Mesothelial cell of epicardium (in vitro differentiated cells): ENCODE measurements around the gene BMPER. TPM values are rescaled to one million over a fixed set of nuclear protein-coding genes. Genes with fewer than 3 reads are reported as not detected.

Source experiments
- DNase-seq, 2 experiments: peaks; one replicate each; pipeline ENCODE4 v3.0.0; 2021; ENCODE audit warnings: low spot score in 2 of 2; ENCODE audit not compliant: unreplicated experiment in 2 of 2
- H3K27ac Mint-ChIP-seq: 2 replicates; pipeline ENCODE4 v1.8.0; 2021; ENCODE audit warnings: mixed read lengths
- H3K27me3 Mint-ChIP-seq: 2 replicates; pipeline ENCODE4 v1.8.0; 2021; ENCODE audit warnings: low read depth, mixed read lengths
- H3K36me3 Mint-ChIP-seq: 2 replicates; pipeline ENCODE4 v1.8.0; 2021; ENCODE audit warnings: mixed read lengths
- H3K4me1 Mint-ChIP-seq: 2 replicates; pipeline ENCODE4 v1.8.0; 2021; ENCODE audit warnings: mixed read lengths
- H3K4me3 Mint-ChIP-seq: 2 replicates; pipeline ENCODE4 v1.8.0; 2021; ENCODE audit warnings: mild to moderate bottlenecking, moderate library complexity, mixed read lengths
- H3K9me3 Mint-ChIP-seq: 2 replicates; pipeline ENCODE4 v1.8.0; 2021; ENCODE audit warnings: mixed read lengths
- total RNA-seq: library from RNA; stranded (reverse); gene quantifications from 3 replicates; pipeline ENCODE4 v1.2.1, GENCODE V29; 2021
- TF ChIP-seq, protein P1 (sequence below): fragments of 200-600 bp; sonication (generic); IDR thresholded peaks from one replicate; pipeline ENCODE4 v1.5.0; 2021; ENCODE audit warnings: antibody characterized with exemption; ENCODE audit not compliant: unreplicated experiment

Gene BMPER
- total RNA-seq, 1 donor from 2014 or later: 1.7 TPM

DNA sequence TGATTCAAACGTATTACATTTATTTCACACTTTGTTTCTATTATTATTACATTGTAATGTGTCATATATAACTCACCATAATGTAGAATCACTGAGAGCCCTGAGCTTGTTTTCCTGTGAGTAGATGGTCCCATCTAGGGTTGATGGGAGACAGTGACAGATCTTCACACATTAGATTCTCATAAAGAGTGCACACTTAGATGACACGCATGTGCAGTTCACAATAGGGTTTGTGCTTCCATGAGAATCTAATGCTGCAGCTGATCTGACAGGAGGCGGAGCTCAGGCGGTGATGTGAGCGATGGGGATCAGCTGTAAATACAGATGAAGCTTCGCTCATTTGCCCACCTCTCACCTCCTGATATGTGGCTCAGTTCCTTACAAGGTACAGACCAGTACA, 36.1 kb downstream of the BMPER start:
- no peak for DNase-seq
- Mint-ChIP-seq H3K36me3 (no peaks in the 10 kb centered on the region), H3K9me3 (no peaks in the 10 kb centered on the region), H3K4me3 (no peak overlapping the region), H3K27ac (no peak overlapping the region), H3K4me1 (peaks cover 3% of the 10 kb centered on the region), H3K27me3 (peaks cover 11% of the 10 kb centered on the region)
- TF ChIP-seq, protein P1, sequence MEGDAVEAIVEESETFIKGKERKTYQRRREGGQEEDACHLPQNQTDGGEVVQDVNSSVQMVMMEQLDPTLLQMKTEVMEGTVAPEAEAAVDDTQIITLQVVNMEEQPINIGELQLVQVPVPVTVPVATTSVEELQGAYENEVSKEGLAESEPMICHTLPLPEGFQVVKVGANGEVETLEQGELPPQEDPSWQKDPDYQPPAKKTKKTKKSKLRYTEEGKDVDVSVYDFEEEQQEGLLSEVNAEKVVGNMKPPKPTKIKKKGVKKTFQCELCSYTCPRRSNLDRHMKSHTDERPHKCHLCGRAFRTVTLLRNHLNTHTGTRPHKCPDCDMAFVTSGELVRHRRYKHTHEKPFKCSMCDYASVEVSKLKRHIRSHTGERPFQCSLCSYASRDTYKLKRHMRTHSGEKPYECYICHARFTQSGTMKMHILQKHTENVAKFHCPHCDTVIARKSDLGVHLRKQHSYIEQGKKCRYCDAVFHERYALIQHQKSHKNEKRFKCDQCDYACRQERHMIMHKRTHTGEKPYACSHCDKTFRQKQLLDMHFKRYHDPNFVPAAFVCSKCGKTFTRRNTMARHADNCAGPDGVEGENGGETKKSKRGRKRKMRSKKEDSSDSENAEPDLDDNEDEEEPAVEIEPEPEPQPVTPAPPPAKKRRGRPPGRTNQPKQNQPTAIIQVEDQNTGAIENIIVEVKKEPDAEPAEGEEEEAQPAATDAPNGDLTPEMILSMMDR: no peak

DNA sequence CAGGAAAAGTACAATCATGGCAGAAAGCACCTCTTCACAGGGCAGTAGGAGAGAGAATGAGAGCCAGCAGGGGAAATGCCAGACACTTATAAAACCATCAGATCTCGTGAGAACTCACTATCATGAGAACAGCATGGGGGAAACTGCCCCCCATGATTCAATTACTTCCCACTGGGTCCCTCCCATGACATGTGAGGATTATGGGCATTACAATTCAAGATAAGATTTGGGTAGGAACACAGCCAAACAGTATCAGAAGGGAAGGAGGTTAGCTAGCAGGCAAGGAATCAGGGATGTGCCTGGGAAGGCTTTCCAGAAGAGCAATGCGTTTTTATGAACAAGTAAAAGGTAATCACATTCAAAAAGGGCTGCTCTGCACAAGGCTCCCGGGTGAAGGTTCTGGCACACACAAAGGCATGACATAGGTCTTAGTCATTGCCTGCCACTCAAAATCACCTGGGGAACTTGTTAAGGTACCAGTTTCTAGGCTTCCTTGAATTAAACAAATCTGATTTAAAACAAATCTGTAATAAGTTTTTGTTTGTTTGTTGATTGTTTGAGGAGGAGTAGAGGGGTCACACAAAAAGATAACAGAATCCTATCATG, 40.9 kb downstream of the BMPER start:
- no peak for DNase-seq
- Mint-ChIP-seq H3K27ac (no peak overlapping the region), H3K4me3 (no peak overlapping the region), H3K4me1 (no peaks in the 10 kb centered on the region), H3K9me3 (no peaks in the 10 kb centered on the region), H3K27me3 (no peaks in the 10 kb centered on the region), H3K36me3 (no peaks in the 10 kb centered on the region)
- TF ChIP-seq, protein P1: no peak

DNA sequence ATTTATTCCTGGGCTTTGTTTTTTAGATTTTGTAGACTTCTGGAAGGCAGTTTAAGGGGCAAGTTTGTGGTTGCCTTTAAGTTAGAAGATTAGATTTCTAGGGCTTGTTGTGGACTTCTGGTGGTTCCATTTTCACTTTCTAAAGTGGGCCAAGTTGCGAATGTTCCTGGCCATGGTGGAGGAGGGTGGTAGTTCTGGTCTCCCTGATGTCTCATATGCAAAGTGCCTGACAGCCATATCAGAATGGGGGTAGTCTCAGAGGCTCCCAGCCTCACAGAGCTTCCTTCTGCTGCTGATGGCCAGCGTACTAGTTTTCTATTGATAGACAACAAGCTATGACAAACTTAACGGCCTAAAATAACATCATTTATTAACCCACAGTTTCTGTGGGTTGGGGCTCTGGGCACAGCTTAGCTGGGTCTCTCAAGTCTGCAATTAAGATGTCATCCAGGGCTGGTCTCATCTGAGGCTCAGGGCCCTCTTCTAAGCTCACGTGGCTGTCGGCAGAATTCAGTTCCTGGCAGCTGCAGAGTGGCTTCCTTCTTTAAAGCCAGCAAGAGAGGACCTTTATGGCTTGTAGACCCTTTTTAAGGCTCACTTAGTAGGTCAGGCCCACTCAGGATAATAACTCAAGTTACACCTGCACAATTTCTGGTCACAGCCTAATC, 44.8 kb downstream of the BMPER start:
- no peaks in the 10 kb centered on the region for H3K9me3 Mint-ChIP-seq
- no peaks in the 10 kb centered on the region for H3K27me3 Mint-ChIP-seq
- H3K27ac Mint-ChIP-seq: no peak overlapping the region
- no peak overlapping the region for H3K4me3 Mint-ChIP-seq
- H3K4me1 Mint-ChIP-seq: peaks cover 9% of the 10 kb centered on the region
- no peaks in the 10 kb centered on the region for H3K36me3 Mint-ChIP-seq
- DNase-seq: no peak
- TF ChIP-seq, protein P1: no peak

DNA sequence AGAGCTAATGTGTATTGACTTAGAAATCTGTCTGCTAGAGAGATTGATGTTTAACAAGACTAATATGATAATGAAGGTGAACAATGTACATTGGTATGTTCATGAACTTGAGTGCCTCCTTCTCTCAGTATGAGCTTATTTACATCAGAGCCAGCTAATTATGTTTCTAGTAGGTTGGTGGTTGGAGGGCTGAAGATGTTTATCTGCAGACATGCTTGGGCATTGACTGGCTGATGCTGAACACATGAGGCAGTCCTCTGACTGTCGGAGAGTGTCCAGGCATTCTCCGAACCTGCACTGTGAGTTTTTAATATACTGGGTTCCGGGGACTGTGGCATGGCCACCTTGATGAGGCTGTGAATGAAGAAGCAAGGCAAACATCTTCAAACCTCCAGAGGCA, 47.5 kb downstream of the BMPER start:
- Mint-ChIP-seq H3K27me3 (no peaks in the 10 kb centered on the region), H3K4me3 (no peak overlapping the region), H3K4me1 (peaks cover 9% of the 10 kb centered on the region), H3K9me3 (no peaks in the 10 kb centered on the region), H3K36me3 (no peaks in the 10 kb centered on the region), H3K27ac (no peak overlapping the region)
- TF ChIP-seq, protein P1: no peak
- DNase-seq: no peak

DNA sequence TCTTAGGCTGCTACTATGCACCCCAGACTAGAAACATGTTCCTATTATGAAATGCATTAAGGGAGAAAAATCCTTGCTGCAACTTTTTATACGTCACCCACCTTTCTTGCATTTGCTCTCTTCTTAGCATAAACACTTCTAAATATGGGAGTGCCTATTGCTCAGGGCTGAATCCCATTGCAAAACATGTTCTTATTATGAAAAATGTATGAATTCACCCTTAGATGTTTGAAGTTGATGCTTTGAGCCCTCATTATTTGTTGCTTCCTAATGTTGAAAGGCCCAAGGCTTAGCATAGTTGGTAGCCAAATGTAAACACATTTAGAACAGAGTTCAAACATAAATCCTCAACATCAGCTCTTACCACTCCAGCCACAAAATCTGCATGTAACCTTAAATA, 52.8 kb downstream of the BMPER start:
- H3K36me3 Mint-ChIP-seq: no peaks in the 10 kb centered on the region
- DNase-seq: no peak
- H3K27me3 Mint-ChIP-seq: no peaks in the 10 kb centered on the region
- TF ChIP-seq, protein P1: no peak
- no peak overlapping the region for H3K27ac Mint-ChIP-seq
- no peaks in the 10 kb centered on the region for H3K9me3 Mint-ChIP-seq
- H3K4me3 Mint-ChIP-seq: no peak overlapping the region
- peaks cover 2% of the 10 kb centered on the region for H3K4me1 Mint-ChIP-seq
